Limb (tissue), 2 donors: Measurements from ENCODE around the gene VSIR.

ENCODE experiments used
- DNase-seq, 2 donors: peaks; one replicate each; pipeline ENCODE4 v3.0.0-alpha.2; 2016; ENCODE audit errors: extremely low spot score in 2 of 2

VSIR gene

DNA sequence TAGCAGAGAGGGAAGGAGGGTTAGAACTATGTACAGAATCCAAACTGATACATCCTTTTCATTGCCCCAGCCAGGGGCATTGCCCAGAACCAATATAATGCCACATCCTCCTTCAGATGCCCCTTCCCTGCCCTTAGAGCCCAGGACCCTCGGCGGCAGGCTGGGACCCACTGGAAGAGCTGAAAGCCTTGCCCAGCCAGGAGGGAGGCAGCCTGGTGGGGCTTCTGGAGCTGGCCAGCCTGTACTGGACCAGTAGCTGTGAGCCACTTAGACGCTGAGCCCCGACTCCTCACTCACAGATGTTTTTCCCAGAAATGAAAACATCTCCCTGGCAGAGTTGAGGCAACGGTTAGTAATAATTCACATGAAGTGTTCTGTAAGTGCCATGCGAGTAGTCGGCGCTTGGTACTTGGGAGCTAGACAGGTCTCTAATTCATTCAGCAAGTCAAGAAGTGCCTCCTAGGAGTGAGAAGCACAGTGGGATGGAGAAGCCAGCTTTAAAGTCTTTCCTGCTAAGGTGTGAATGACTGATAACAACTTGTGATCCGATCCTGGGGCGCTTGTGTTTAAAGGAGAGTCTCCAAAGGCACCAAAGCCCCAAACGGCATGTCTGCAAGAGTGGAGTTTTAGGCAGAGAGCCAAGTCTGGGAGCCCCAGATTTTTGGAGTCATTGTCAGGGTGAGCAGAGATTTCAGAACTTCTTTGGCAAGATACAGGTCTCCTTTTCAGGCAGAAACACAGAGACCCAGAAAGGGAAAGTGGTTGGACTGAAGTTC is 9.8 kb downstream of the VSIR start:
- DNase-seq: no peak

DNA sequence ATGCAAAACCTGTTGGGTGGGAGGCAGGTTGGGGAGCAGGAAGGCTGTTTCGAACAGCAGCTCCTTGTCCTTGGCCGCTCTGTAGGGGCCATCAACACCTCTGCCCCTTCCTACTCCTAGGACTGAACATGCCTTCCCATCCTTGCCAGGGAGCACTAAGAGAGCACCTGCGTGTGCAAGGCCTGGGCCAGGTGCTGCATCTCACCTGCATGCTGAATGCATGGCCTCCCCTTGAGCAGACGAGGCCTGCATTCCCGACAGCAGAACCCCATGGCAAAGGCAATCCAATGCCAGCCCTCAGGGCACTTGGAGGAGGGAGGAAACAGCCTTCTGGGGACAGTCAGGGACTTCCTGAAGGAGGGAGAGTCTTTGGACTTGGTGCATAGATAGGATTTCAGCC is 11.0 kb downstream of the VSIR start:
- no peak for DNase-seq

DNA sequence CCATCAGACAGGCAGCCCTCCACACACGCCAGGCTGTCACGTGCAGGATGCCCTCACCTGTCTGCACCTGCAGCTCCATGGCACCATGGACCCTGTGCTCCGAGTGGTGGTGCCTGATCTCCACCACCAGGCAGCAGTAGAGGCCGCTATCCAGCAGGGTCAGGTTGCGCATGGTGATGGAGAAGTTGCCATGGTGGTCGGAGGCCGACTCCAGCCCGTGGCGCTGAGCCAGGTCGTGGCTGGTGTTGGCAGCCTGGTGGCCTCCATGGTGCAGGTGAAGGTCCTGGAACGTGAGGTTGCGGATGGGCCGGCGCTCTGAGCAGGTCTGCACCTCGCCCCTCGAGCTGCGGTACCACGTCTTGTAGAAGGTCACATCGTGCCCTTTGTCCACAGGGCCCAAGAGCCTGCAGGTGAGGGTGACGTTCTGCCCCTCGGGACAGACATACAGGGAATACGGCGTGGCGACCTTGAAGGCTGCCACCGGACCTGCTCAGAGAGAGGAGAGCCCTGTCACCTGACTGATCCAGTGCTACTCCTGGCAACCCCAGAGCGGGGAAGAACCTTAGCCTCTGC is 11.7 kb downstream of the VSIR start:
- no peak for DNase-seq

DNA sequence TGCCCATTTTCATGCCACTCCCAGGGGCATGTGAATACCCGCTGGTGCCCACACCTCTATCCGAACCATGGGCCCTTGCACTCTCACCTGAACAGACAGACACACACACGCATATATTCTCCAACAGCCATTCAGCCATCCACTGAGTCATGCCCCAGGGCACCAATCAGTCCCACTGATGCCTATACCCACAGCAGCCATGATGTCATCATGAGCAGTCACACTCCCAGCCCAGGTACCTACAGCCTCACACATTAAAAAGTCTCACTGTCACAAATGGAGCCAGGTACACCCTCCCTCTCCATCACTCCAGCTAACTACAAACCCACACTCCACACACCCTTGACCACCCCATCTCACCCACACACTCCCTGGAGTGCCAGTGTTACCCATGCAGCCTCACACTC is 12.2 kb downstream of the VSIR start:
- DNase-seq: no peak

DNA sequence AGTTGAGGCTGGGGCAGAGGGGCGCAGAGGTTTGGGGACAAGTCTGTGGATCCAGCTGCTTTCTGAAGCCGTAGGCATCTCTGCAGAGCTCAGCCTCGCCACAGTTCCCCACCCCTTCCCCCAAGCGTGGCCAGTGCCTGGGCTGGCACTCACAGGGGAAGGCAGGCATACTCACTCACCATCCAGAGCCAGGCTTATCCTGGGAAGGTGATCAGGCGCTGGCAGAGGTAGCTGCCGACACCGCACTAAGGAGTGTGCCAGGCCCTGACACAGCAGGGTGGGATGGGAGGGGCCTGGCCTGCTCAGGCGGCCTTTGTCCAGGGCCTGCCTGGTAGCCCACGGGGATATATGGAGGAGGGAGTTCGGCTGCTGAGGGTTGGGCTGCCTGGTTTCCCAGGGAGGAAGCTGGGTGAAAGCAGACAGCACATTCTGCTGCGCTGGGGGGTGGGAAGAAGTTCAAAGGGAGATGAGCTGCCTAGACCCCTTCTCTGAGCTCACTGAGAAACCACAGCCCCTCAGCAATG is 15.9 kb downstream of the VSIR start:
- DNase-seq: no peak

DNA sequence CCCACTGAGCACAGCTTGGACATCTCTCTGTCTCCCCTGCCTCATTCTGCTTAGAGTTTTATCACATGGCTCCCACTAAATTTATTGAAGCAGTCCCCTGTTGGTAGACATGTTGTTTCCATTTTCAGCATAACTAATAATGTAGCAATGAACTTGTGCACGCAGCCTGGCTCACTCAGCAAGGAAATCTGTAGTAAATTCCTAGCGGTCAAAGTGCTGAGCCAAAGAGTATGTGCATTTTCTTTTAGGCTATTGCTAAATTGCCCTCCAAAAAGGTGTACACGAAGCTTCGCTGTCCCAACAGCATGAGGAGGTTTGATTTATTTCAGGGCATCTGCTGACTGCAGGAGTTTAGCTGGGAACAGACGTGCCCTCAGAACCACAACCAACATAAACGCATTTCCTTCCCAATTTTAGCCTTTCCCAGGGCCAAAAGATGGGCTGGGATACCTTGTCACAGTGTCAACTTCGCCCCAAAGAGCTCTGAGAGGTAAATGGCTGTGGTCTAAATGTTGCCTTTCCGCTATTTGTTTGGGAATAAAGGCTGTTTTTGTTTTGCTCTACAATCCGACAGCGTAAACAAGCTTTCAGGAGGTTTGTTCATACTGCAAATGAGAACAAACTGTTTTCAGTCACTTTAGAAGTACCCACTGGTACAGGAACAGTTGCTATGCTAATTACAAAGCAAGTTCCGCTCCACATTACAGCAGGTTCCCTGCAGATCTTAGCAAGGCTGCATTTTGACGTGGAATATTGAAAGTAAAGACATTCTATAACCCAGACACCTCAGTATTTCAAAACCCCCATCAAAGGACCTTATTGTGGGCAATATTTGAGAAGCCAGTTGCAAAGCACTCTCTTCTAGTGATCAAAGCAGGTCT is 16.8 kb downstream of the VSIR start:
- DNase-seq: no peak

DNA sequence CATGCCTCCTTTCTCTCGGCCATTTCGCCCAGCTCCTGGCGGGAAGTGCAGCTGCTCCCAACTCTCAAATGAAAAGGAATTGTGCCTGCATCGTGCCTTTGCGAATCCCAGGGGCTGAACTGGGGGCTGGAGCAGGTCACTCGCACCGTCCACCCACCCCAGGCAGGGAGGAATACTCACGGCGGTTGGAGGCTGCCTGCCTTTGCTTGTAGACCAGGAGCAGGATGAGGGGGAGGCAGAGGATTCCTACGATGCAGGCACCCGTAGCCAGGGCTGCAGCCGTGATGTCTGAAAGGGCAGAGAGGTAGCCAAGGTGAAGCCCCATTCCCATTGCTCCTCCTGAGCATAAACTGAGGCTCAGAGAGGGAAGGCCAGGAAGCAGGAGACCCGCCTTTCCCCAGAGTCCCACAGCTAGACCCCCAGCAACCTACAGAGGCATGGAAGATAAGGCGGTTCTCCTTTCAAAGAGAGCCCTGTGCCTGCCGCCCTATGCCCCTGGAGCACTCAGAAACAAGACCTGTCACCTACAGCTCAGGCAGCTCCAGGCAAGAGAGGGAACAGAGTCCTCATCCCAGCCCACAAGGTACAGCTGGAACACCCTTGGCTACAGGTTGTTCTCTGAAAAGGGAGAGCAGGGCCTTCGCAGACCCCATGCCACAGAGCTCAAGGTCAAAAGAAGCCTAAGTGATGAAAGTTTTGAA is 18.0 kb downstream of the VSIR start:
- DNase-seq: no peak

DNA sequence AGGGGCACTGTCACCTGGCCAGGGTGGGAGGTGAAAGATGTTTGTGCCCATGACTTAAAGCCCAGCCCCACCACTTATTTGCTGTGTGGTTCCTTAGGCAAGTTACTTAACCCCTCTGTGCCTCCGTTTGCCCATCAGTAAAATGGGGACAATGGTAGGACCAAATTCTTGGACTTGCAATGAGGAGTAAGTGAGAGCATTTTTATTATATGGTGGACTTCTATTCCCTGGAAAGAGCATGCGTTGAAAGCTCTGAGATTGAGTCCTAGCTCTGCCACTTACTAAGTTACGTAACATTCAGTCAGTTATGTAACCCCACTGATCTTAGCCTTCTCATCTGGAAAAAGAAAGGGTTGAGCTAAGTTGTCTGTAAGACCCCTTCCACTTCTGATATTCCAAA is 18.8 kb downstream of the VSIR start:
- no peak for DNase-seq

DNA sequence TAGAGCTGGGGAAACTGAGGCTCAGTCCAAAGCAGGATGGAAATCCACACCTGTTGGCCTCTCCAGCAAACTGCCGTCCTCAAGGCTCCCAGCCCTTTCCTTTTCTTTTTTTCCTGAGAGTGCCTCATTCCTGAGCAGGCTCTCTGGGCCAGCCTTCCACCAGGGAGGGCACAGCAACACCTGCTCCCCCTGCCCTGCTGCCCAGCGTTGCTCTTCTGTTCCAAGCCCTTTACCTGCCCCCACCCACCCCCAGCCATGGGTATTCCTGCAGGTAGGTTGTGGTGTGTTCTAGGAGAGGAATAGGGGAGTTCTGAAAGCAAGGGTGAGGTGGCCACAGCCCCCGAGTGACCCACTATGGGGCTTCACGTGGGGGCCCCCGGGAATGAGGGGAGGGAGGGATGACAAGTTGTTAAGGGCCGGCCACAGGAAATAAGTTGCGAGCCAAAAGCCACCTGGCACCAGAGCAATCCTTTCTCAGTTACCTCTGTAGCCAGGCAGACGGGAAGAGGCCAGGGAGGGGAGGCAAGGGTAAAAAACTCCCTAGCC is 19.3 kb downstream of the VSIR start:
- DNase-seq: no peak

DNA sequence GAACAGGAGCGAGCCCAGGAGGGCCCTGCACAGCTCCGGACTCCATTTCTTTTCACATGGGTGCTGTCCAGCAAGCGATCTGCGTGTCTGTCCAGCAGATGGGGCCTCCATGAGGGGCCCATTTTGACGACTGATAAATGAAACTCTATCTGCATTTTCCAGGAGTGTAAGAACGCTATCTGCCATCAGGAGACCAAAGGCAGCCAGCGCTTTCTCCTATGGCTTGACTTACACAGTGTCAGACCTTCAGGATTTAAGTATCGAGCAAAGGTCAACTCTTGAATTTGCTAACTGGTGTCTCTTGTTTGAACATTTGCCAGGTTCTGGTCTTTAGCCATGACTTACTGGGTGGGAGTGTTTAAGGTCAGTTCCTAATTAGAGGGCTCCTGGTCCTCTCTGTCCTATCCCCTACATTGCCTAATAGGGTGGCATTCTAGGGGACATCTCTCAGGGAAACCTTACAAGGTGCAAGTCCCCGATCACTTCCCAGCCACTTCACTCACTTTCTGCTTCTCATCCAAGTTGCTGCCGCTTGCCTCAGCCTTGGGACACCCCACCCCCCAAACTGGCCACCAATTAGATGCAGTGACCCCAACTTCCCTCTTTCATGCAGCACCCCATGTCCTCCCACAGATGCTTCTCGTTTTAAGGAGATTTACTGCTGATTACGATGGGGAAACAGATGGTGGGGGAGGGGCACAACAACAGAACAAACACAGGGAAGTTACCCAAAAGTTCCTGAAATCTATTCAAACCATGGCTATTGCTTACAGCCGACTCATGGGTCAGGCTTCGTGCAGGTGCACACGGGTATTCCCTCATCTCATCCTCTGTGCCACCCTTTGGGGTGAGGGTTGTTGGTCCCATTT is 20.0 kb downstream of the VSIR start:
- DNase-seq: no peak

DNA sequence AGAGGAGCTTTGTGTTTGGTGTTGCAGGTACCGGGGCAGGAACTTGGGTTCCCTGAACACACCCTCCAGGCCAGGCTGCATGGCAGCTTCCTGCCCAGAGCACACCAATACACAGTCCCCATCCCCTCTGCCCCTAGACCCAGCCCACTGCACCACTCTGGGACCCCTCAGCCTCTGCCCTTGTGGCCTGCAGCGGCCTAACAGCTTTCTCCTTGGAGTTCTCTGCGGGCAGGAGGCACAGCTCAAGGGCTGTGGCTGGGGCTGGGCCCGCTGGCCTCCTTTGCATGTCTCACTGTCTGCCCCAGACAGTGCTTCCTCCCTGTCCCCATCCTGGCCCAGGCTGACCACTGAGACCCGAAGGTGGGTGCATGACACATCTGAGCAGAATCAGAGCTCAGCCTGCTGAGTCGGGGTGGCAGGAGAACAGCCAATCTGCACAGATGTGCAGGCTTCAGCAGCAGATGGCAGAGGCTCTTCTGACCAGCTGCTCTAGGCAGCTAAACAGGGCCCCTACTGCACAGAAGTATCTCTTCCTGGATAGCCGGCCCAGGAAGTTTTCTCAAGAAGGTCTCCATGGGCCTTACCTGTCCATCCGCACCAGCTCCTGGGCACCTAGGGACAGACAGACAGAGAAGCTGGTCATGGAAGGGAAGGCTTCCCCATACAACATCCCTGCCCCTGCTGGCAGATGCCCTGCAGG is 20.8 kb downstream of the VSIR start:
- no peak for DNase-seq

DNA sequence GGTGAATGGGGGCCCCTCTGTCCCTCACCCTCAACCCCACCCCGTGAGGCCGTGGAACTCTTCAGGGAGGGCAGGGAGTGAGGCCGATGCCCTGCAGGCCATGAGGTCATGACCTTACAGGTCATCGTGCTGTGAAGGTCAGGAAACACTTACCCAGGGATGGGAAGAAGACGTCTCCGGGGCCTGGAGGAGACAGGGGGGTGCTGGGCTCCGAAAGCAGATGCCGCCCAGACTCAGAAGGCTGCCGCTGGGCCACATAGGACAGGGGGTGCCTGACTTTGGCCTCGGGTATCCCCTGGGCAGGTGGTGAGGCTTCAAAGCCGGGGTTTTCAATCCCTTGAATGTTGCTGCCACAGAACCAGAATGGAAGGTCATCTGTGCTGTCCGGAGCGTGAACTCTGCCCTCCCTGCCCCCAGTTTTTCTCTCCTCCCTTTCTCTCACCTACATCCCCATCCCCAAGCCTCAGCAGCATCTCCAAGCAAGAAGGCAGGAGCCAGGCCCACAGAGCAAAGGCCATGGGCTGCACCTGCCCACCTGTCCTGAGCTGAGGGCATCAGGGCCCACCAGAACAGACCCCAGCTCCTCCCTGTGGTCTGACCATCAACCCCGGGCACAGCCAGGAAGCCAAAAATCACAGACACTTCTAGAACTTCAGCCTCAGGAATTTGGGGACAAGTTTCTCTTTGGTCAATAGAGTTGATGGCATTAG is 21.6 kb downstream of the VSIR start:
- no peak for DNase-seq

DNA sequence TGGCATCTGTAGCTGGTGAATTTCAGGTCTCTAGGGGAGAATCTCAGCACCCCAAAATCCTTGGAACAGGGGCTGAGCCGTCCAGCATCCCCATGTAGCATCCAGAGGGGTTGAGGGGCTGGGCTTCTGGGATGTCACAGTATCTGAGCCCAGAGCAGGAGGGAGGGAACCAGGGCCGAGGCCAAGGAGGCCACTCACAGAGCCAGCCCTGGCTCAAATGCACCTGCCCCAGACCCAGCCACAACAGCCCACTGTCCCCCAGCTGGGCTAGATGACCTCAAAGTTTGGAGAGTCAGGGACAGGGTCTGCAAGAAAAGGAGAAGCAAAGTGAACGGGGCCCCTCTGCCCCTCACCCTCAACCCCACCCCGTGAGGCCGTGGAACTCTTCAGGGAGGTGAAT is 22.3 kb downstream of the VSIR start:
- no peak for DNase-seq

DNA sequence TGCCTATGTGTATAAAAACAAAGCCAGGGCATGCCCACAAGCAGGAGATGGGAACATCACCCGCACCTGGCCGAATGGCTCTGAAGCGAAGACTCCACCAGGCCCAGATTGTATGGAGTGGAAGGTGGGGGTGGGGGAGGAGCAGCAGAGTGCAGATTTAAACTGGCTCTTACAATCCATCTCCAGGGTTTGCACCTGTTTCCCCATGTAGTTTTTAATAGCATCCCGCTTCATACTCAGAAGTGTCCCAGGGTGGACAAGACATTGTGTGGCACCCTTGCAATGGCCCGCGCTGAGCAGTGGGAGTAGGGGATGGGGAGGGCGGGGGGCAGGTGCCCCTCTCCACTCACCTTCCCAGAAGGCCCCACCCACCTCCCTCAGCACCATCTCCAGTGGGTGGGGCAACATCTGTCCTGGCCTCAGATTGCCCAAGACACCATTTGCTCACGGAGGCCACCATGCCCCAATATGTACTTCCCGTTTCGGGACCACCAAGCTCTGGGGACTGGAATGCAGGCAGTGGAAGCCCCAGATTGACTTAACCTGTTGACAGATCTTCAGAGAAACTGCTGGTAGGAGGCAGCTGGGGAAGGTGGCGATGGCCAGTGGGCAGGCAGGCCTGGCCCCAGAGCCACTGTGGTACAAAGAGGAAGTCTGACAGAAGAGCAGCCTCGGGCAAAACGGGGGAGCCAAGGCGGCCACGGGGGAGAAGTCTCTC is 23.0 kb downstream of the VSIR start:
- no peak for DNase-seq

DNA sequence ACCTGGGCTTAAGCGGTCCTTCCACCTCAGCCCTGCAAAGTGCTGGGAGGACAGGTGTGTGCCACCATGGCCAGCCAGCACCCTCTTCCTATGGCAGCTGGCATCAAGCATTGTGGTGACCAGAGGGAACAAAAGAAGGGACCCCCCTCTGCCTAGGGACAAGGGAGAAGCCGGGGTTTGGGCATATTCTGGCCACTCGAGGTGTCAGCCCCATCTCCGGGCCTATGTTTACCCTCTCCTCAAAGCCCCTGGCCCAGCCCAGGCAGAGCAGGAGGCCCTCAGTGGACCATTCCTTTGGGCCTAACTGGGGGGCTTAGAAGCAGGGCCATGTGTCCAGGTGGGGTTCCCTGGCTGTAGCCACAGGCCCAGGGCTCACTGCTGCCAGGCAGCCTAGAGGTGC is 23.9 kb downstream of the VSIR start:
- DNase-seq: no peak

DNA sequence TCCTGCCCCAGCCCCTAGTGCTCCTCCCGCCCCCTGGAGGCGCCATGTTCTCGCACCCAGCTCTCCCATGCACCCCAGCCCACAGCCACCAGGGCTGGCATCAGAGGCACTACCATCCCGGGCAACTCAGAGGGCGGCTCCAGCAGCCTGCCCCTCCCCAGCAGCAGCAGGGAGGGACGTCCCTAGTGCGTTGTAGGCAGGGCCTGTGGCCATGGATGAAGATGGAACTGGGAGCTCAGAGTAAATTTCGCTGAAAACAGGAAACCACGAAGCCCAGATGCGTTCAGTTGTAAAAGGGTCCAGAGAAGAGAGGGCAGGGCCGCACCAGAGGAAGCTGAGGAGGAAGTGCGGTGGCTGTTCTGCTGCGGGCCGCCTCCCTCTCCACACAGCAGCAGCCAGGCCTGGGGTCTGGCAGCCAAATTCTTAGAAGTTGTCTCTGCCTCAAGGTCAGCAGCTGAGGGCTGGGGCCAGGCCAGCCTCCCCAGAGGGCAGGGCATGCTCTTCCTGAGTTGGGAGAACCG is 24.6 kb downstream of the VSIR start:
- DNase-seq: peak in 1 of 2 donors; percentile 47

DNA sequence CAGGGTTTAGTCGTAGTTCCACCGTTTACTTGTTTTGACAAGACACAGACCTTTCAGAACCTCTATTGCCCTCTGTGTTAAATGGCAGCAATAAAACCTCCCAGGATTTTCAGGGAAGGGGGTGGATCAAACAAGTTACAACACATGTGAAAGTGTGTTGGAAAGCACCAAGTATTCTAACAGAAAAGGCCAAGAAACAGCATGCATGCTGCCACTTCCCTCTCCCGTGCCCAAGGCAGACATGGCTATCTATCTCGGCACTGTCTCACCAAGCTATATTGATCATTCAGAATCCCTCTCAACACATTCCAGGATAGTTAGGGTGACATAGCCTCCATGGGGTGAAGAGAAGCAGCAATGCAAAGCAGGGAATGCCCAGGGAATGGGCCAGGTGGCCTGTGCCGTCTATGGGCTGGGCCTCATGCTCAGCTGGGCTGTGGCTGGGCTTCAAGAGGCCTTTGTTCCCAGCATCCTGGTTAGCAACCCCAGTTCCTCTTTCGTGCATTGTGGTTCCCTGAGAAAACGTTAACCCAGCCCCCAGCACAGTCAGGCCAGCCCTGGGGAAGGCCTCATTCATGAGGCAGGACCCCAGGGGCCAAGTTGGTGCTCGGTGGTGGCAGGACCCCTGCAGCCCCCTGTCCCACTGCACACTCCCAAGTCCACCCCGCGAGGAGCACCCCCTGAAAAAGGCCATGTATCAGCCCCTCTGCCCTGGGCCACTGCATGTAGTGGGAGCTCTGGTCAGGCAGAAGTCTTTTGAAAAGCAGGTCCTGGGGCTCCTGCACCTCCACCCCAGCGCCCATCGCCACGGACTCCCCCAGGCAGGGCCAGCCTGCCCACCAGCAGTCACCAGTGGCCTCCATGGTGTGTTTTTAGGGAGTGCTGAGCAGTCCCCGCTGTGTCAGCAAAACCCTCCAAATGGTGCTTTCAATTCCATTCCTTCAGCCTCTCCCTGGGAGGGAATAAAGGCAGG is 25.5 kb downstream of the VSIR start:
- no peak for DNase-seq
